Measurements from ENCODE around the gene ALOX12B.

GRCh38 chr17:8041979-8042378 is 45.5 kb downstream of the ALOX12B start:
- TF ChIP-seq CTCF (IDR thresholded peaks at IDR 0.05) (no peak), POLR2A (IDR thresholded peaks at IDR 0.05) (no peak), POLR2AphosphoS5 (IDR thresholded peaks at IDR 0.05) (no peak)
